GM23338 (cell line): Measurements from ENCODE around the gene MTA2. TPM values are rescaled to one million over a fixed set of nuclear protein-coding genes. Genes with fewer than 3 reads are reported as not detected.

Experiments used
- ATAC-seq: fragments of 200-7000 bp; cut with Tn5 transposase; 3 replicates; pipeline ENCODE4 v1.9.1; 2020
- DNase-seq: peaks from one replicate; pipeline ENCODE4 v3.0.0-alpha.2; 2015; ENCODE audit warnings: low spot score
- H2AFZ ChIP-seq: fragments of 200-600 bp; sonication (generic); 2 replicates; pipeline ENCODE4 v1.8.0; 2016; ENCODE audit warnings: antibody characterized with exemption, mild to moderate bottlenecking, moderate library complexity
- H3F3A ChIP-seq: fragments of 200-600 bp; sonication (generic); replicated peaks from 2 replicates; pipeline ENCODE4 v1.8.0; 2017; ENCODE audit warnings: antibody characterized with exemption, mixed run types, low read depth
- H3K27ac ChIP-seq: fragments of 200-600 bp; sonication (generic); 2 replicates; pipeline ENCODE4 v1.6.1; 2016; ENCODE audit warnings: low read depth
- H3K27me3 ChIP-seq: fragments of 200-600 bp; sonication (generic); 2 replicates; pipeline ENCODE4 v1.8.0; 2016; ENCODE audit warnings: mild to moderate bottlenecking, mixed run types, moderate library complexity; ENCODE audit not compliant: insufficient read depth
- H3K36me3 ChIP-seq: fragments of 200-600 bp; sonication (generic); 2 replicates; pipeline ENCODE4 v1.8.0; 2016; ENCODE audit warnings: mild to moderate bottlenecking; ENCODE audit not compliant: insufficient read depth
- H3K4me1 ChIP-seq: fragments of 200-600 bp; sonication (generic); 2 replicates; pipeline ENCODE4 v1.8.0; 2016; ENCODE audit warnings: mild to moderate bottlenecking, moderate library complexity; ENCODE audit not compliant: insufficient read depth
- H3K4me2 ChIP-seq: fragments of 200-600 bp; sonication (generic); 2 replicates; pipeline ENCODE4 v1.7.1; 2017; ENCODE audit warnings: mixed run types
- H3K4me3 ChIP-seq: fragments of 200-600 bp; sonication (generic); 2 replicates; pipeline ENCODE4 v1.6.1; 2016; ENCODE audit warnings: mixed run types
- H3K79me2 ChIP-seq: fragments of 200-600 bp; sonication (generic); replicated peaks from 2 replicates; pipeline ENCODE4 v1.8.0; 2017; ENCODE audit warnings: mild to moderate bottlenecking; ENCODE audit not compliant: insufficient read depth
- H3K9me2 ChIP-seq: fragments of 200-600 bp; sonication (generic); 2 replicates; pipeline ENCODE4 v1.8.0; 2017; ENCODE audit not compliant: insufficient read depth
- H4K20me1 ChIP-seq: fragments of 200-600 bp; sonication (generic); replicated peaks from 2 replicates; pipeline ENCODE4 v1.8.0; 2017; ENCODE audit warnings: mild to moderate bottlenecking; ENCODE audit not compliant: insufficient read depth
- H3K27ac Mint-ChIP-seq: 2 replicates; pipeline ENCODE4 v1.8.0; 2020; ENCODE audit warnings: inconsistent platforms, mild to moderate bottlenecking, moderate library complexity, mixed read lengths
- H3K27me3 Mint-ChIP-seq: 3 replicates; pipeline ENCODE4 v1.8.0; 2022; ENCODE audit warnings: low read depth, mild to moderate bottlenecking, moderate library complexity, mixed read lengths, inconsistent platforms; ENCODE audit not compliant: insufficient read depth, poor library complexity
- H3K36me3 Mint-ChIP-seq: 3 replicates; pipeline ENCODE4 v1.8.0; 2021; ENCODE audit warnings: low read depth, mild to moderate bottlenecking, inconsistent platforms, moderate library complexity, mixed read lengths
- H3K4me1 Mint-ChIP-seq: 3 replicates; pipeline ENCODE4 v1.8.0; 2020; ENCODE audit warnings: mild to moderate bottlenecking, inconsistent platforms, mixed read lengths
- H3K4me3 Mint-ChIP-seq: 3 replicates; pipeline ENCODE4 v1.8.0; 2021; ENCODE audit warnings: moderate library complexity, mild to moderate bottlenecking, inconsistent platforms, mixed read lengths
- H3K9me3 Mint-ChIP-seq: 3 replicates; pipeline ENCODE4 v1.8.0; 2020; ENCODE audit warnings: moderate library complexity, mild to moderate bottlenecking, inconsistent platforms, mixed read lengths
- EZH2 ChIP-seq: fragments of 200-600 bp; sonication (generic); IDR thresholded peaks from one replicate; pipeline ENCODE4 v1.8.0; 2017; ENCODE audit warnings: antibody characterized with exemption, mild to moderate bottlenecking, low read depth; ENCODE audit not compliant: unreplicated experiment
- EZH2phosphoT487 ChIP-seq: fragments of 200-600 bp; sonication (generic); IDR thresholded peaks from one replicate; pipeline ENCODE4 v1.8.1; 2018; ENCODE audit warnings: antibody characterized with exemption; ENCODE audit not compliant: unreplicated experiment
- JUNB ChIP-seq: IDR thresholded peaks from one replicate; pipeline ENCODE4 v1.6.1; 2016; ENCODE audit warnings: antibody characterized with exemption; ENCODE audit not compliant: unreplicated experiment
- STAT1 ChIP-seq: IDR thresholded peaks from one replicate; pipeline ENCODE4 v1.6.1; 2016; ENCODE audit warnings: antibody characterized with exemption; ENCODE audit not compliant: unreplicated experiment
- ZNF462 ChIP-seq: fragments of 250-450 bp; sonication (Bioruptor Pico); IDR thresholded peaks from 2 replicates; pipeline ENCODE4 v1.5.0; 2020; ENCODE audit warnings: mild to moderate bottlenecking, moderate library complexity
- polyA plus RNA-seq: library from polyadenylated mRNA; unstranded; fragments of >200 nt; fragmentation: Nextera tagmentation; extraction: Ambion mirVana; gene quantifications from 2 replicates; pipeline ENCODE4 v1.2.1, GENCODE V29; 2016
- total RNA-seq: library from RNA; depleted of rRNA; stranded (reverse); fragments of >200 nt; shearing (Covaris generic); gene quantifications from 2 replicates; pipeline ENCODE4 v1.2.3, GENCODE V29; 2014
- TF ChIP-seq, protein P1 (sequence below), 2 experiments: fragments of 200-600 bp in 1 of 2; sonication (generic) in 1 of 2; conservative IDR thresholded peaks; 2 replicates each; pipeline versions ENCODE4 v1.5.1 to v1.6.1; 2016 to 2017; ENCODE audit warnings: antibody characterized with exemption in 2 of 2, low read depth in 2 of 2, mild to moderate bottlenecking in 2 of 2, moderate library complexity in 1 of 2
- TF ChIP-seq, protein P2 (sequence below): IDR thresholded peaks from 2 replicates; pipeline ENCODE4 v1.6.1; 2016; ENCODE audit warnings: antibody characterized with exemption

Gene MTA2
- total and polyA plus RNA-seq, 2 experiments from 2014 or later = 22.9 to 102 TPM

DNA sequence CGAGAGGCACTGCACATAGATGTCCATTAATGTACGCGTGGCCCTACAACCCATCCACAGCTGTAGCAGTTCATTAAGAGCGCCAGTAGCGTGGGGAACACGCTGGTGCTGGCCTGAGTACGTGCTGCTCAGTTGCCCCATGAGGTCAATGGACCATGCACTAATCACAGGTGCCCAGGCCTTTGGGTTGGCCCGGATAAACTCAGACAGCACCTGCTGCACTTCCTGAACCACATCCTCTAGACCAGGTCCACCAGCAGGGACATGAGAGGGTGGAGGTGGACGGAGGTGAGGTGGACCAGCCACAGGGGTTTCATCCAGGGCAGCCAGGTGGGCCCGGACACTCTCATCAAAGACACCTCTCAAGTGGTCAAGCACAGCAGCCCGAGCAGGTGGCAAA, 47.8 kb upstream of the MTA2 start:
- Histone ChIP-seq H2AFZ (no peak overlapping the region), H4K20me1 (peaks cover 7% of the 10 kb centered on the region), H3K4me2 (no peak overlapping the region), H3K27ac (no peak overlapping the region), H3K36me3 (peaks cover 6% of the 10 kb centered on the region; the same call in 1 of the 2 replicates), H3K79me2 (peaks cover 40% of the 10 kb centered on the region), H3K4me3 (no peak overlapping the region), H3K27me3 (no peaks in the 10 kb centered on the region), H3K4me1 (peaks cover 9% of the 10 kb centered on the region; the same call in 1 of the 2 replicates), H3F3A (peaks cover 13% of the 10 kb centered on the region; the same call in 1 of the 2 replicates), H3K9me2 (no peaks in the 10 kb centered on the region)
- ATAC-seq = no peak
- peaks cover 25% of the 10 kb centered on the region for H3K36me3 Mint-ChIP-seq
- H3K27ac Mint-ChIP-seq = no peak overlapping the region
- DNase-seq = no peak
- TF ChIP-seq STAT1 (no peak), EZH2phosphoT487 (no peak), ZNF462 (CRISPR knock-in tag) (no peak), EZH2 (no peak), JUNB (no peak)
- TF ChIP-seq, protein P1, sequence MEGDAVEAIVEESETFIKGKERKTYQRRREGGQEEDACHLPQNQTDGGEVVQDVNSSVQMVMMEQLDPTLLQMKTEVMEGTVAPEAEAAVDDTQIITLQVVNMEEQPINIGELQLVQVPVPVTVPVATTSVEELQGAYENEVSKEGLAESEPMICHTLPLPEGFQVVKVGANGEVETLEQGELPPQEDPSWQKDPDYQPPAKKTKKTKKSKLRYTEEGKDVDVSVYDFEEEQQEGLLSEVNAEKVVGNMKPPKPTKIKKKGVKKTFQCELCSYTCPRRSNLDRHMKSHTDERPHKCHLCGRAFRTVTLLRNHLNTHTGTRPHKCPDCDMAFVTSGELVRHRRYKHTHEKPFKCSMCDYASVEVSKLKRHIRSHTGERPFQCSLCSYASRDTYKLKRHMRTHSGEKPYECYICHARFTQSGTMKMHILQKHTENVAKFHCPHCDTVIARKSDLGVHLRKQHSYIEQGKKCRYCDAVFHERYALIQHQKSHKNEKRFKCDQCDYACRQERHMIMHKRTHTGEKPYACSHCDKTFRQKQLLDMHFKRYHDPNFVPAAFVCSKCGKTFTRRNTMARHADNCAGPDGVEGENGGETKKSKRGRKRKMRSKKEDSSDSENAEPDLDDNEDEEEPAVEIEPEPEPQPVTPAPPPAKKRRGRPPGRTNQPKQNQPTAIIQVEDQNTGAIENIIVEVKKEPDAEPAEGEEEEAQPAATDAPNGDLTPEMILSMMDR (conservative IDR thresholded peaks at IDR 0.05; ENCODE audit: low read depth in 2 of 2) = no peak
- TF ChIP-seq, protein P2, sequence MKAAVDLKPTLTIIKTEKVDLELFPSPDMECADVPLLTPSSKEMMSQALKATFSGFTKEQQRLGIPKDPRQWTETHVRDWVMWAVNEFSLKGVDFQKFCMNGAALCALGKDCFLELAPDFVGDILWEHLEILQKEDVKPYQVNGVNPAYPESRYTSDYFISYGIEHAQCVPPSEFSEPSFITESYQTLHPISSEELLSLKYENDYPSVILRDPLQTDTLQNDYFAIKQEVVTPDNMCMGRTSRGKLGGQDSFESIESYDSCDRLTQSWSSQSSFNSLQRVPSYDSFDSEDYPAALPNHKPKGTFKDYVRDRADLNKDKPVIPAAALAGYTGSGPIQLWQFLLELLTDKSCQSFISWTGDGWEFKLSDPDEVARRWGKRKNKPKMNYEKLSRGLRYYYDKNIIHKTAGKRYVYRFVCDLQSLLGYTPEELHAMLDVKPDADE = no peak
- no peak overlapping the region for H3K4me3 Mint-ChIP-seq
- H3K27me3 Mint-ChIP-seq = peaks cover 16% of the 10 kb centered on the region
- H3K9me3 Mint-ChIP-seq = peaks cover 2% of the 10 kb centered on the region; the same call in 1 of the 3 replicates
- H3K4me1 Mint-ChIP-seq = peaks cover 21% of the 10 kb centered on the region
